ENCODE data around the gene ABCA3.

ABCA3 gene

DNA sequence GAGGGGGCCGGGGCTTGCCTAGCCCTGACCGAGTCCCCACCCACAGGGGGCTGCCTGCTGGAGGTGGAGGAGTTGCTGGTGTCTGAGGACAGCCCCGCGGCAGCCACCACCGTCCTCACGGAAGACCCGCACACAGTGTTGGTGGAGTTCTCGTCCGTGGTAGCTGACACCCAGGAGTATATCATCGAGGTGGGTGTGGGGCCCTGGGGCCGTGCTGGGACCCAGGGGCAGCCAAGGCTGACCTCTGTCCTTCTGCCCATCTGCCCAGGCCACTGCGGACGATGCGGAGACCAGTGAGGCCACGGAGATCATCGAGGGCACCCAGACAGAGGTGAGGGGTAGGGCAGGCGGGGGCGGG lies 105.7 kb downstream of the ABCA3 start:
- TF ChIP-seq ZFX (IDR thresholded peaks at IDR 0.05) = no peak
- no peak overlapping the region for H3K27ac ChIP-seq

DNA sequence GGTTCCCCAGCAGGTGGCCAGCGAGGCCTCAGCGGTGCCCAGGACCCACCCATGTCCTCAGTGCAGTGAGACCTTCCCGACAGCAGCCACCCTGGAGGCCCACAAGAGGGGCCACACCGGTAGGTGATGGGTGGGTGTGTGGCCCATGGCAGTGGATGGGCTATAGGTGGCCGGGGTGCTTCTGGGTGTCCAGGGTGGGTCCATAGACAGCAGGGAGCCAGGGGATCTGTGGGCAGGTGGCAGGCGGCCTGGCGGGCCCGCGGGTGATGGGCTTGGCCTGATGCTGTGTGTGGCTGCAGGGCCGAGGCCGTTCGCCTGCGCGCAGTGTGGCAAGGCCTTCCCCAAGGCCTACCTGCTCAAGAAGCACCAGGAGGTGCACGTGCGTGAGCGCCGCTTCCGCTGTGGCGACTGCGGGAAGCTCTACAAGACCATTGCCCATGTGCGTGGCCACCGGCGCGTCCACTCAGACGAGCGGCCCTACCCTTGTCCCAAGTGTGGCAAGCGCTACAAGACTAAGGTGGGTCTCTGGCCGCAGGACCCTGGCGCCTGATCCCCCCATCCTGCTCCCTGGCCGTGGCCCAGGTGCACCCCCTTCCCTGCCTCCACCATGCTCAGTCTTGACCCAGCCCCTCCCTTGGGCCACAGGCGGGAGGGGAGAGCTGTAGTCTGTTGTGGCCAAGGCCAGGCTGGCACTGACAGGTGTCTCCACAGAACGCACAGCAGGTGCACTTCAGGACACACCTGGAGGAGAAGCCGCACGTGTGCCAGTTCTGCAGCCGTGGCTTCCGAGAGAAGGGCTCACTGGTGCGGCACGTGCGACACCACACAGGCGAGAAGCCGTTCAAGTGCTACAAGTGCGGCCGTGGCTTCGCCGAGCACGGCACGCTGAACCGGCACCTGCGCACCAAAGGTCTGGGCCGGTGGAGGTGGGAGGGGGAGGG lies 106.4 kb downstream of the ABCA3 start:
- TF ChIP-seq ZFX (IDR thresholded peaks at IDR 0.05) (no peak), CTCF (conservative IDR thresholded peaks at IDR 0.05) (no peak)
- H3K27ac ChIP-seq = no peak overlapping the region

DNA sequence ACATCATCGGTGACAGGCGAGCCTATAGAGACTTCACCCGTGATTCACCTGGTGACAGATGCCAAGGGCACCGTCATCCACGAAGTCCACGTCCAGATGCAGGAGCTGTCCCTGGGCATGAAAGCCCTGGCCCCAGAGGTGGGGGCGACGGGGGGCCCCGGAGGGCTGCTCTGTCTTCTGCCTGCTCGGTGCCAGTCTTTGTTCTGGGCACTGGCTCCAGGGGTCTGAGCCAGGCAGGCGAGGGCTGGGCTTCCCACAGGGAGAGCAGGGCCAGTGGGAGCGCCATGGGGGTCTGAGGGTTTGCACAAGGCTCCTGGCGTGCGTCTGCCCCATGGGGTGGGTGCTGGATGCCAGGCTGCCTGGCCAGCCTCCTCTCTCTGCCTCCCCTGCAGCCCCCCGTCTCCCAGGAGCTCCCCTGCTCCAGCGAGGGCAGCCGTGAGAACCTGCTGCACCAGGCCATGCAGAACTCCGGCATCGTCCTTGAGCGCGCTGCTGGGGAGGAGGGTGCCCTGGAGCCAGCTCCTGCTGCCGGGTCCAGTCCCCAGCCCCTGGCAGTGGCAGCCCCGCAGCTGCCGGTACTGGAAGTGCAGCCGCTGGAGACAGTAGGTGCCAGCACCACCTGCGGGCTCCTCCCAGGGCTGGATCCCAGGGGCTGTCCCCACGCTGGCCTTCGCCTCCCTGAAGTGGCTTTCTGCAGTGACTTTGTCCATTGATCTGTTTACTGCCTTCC lies 107.3 kb downstream of the ABCA3 start:
- H3K27ac ChIP-seq = no peak overlapping the region
- no peak for TF ChIP-seq CTCF (conservative IDR thresholded peaks at IDR 0.05)
- no peak for TF ChIP-seq ZFX (IDR thresholded peaks at IDR 0.05)

- no peak overlapping the region for H3K27ac ChIP-seq
- no peak for TF ChIP-seq ZFX (IDR thresholded peaks at IDR 0.05)
- TF ChIP-seq CTCF (conservative IDR thresholded peaks at IDR 0.05) = no peak
Observed at GRCh38 chr16:2232094-2232990, 108.2 kb downstream of the ABCA3 start.

GRCh38 chr16:2231016-2231931 lies 109.3 kb downstream of the ABCA3 start:
- TF ChIP-seq ZFX (IDR thresholded peaks at IDR 0.05) = no peak
- TF ChIP-seq CTCF (conservative IDR thresholded peaks at IDR 0.05) = no peak
- no peak overlapping the region for H3K27ac ChIP-seq

DNA sequence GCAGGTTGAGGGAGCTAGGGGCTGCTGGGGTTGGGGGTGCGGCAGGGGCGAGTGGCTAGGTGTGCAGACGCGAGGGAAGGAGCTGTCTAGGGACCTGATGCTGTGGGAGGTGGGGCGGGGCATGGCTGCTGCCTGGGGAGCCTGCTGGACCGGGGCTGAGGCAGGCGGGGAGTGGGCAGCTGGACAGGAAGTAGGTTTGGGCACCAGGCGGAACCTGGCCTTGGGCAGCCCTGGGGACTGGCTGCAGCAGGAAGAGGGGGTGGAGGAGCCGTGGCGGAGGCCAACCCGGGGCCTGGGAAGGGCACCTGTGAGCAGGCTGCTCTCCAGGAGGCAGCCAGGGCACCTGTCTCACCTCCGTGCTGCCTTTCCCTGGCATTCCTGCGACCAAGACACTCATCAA lies 110.2 kb downstream of the ABCA3 start:
- no peak overlapping the region for H3K27ac ChIP-seq
- TF ChIP-seq CTCF (conservative IDR thresholded peaks at IDR 0.05) (no peak), ZFX (IDR thresholded peaks at IDR 0.05) (no peak)

Data from C4-2B (cell line).